Stimulated activated CD4-positive, alpha-beta T cell treated with anti-CD3 and anti-CD28 coated beads, Interleukin-12 subunit alpha, Interleukin-12 subunit beta, amount 100 ng/mL, for 24 hours (primary cell): ENCODE data around the gene BEX3.

Experiments used
- DNase-seq, 2 experiments: peaks; one replicate each; pipeline ENCODE4 v3.0.0-alpha.2; 2020; ENCODE audit warnings: low read depth in 2 of 2

Gene BEX3

GRCh38 chrX:103423955-103424638, 47.8 kb downstream of the BEX3 start:
- DNase-seq: no peak
